IMR-90 (cell line): ENCODE measurements around the gene CSNK2A3. TPM values are rescaled to one million over a fixed set of nuclear protein-coding genes. Genes with fewer than 3 reads are reported as not detected.

Experiments
- ATAC-seq: fragments of 200-7000 bp; cut with Tn5 transposase; 2 replicates; pipeline ENCODE4 v1.9.1; 2020; ENCODE audit warnings: low read depth, mild to moderate bottlenecking, moderate library complexity
- BruUV-seq: library from RNA; stranded (reverse); fragments of 400-500 nt; replicated peaks from 2 replicates; lab custom pipeline; 2021; lab: Mats Ljungman, UMichigan
- CTCF ChIA-PET: fragments of 300-600 bp; formaldehyde crosslinking; extraction: SDS; loops from one replicate; lab custom pipeline; 2021; ENCODE audit warnings: antibody characterized with exemption; lab: Yijun Ruan, JAX
- POLR2A ChIA-PET: fragments of 300-600 bp; sonication (Branson Sonifier 250); formaldehyde crosslinking; loops from one replicate; lab custom pipeline; 2022; ENCODE audit warnings: antibody characterized with exemption; ENCODE audit not compliant: unreplicated experiment; lab: Charles Lee
- DNase-seq: peaks from one replicate; pipeline ENCODE4 v3.0.0; 2013
- H2AFZ ChIP-seq: replicated peaks from 2 replicates; pipeline ENCODE3; 2013; ENCODE audit warnings: low read length, mild to moderate bottlenecking; ENCODE audit not compliant: poor library complexity
- H2AK5ac ChIP-seq: 2 replicates; pipeline ENCODE4 v1.6.1; 2013; ENCODE audit warnings: low read depth, low read length, inconsistent platforms
- H2AK9ac ChIP-seq: replicated peaks from 2 replicates; pipeline ENCODE3; 2013; ENCODE audit warnings: mild to moderate bottlenecking, low read depth, low read length, moderate library complexity; ENCODE audit not compliant: poor library complexity
- H2BK120ac ChIP-seq: 2 replicates; pipeline ENCODE4 v1.6.1; 2013; ENCODE audit warnings: low read depth, low read length, inconsistent platforms
- H2BK15ac ChIP-seq: 3 replicates; pipeline ENCODE4 v1.6.1; 2013; ENCODE audit warnings: low read depth, low read length, inconsistent platforms
- H2BK20ac ChIP-seq: 2 replicates; pipeline ENCODE4 v1.6.1; 2013; ENCODE audit warnings: low read depth, mild to moderate bottlenecking, inconsistent platforms, low read length, moderate library complexity
- H2BK5ac ChIP-seq: 2 replicates; pipeline ENCODE4 v1.6.1; 2013; ENCODE audit warnings: mild to moderate bottlenecking, low read depth, low read length, inconsistent platforms; ENCODE audit not compliant: poor library complexity, severe bottlenecking
- H3K14ac ChIP-seq: replicated peaks from 2 replicates; pipeline ENCODE4 v1.6.1; 2013; ENCODE audit warnings: low read depth, low read length, inconsistent platforms
- H3K18ac ChIP-seq: 2 replicates; pipeline ENCODE4 v1.6.1; 2013; ENCODE audit warnings: low read depth, low read length, control low read depth
- H3K23ac ChIP-seq: 2 replicates; pipeline ENCODE4 v1.6.1; 2013; ENCODE audit warnings: low read depth, low read length, inconsistent platforms
- H3K27ac ChIP-seq: 2 replicates; pipeline ENCODE4 v1.5.1; 2013; ENCODE audit warnings: mild to moderate bottlenecking, control low read depth, low read length; ENCODE audit not compliant: insufficient read depth
- H3K27me3 ChIP-seq: 2 replicates; pipeline ENCODE4 v1.6.1; 2013; ENCODE audit warnings: low read length; ENCODE audit not compliant: control insufficient read depth, insufficient read depth
- H3K36me3 ChIP-seq: 2 replicates; pipeline ENCODE4 v1.6.1; 2013; ENCODE audit warnings: low read length, mixed read lengths; ENCODE audit not compliant: control insufficient read depth, insufficient read depth
- H3K4ac ChIP-seq: 2 replicates; pipeline ENCODE4 v1.6.1; 2013; ENCODE audit warnings: low read depth, low read length, inconsistent platforms
- H3K4me1 ChIP-seq: 2 replicates; pipeline ENCODE4 v1.6.1; 2013; ENCODE audit warnings: low read length, mixed read lengths; ENCODE audit not compliant: control insufficient read depth, insufficient read depth
- H3K4me2 ChIP-seq: 2 replicates; pipeline ENCODE4 v1.6.1; 2013; ENCODE audit warnings: low read depth, mild to moderate bottlenecking, control low read depth, low read length, moderate library complexity
- H3K4me3 ChIP-seq: 2 replicates; pipeline ENCODE4 v1.5.1; 2013; ENCODE audit warnings: low read depth, mild to moderate bottlenecking, control low read depth, low read length, moderate library complexity; ENCODE audit not compliant: insufficient read depth
- H3K56ac ChIP-seq: 2 replicates; pipeline ENCODE4 v1.6.1; 2013; ENCODE audit warnings: low read length, inconsistent platforms; ENCODE audit not compliant: insufficient read depth; ENCODE audit errors: extremely low read depth
- H3K79me1 ChIP-seq, 2 experiments: 2 replicates each; pipeline ENCODE4 v1.6.1; 2013; ENCODE audit warnings: low read length in 2 of 2, inconsistent platforms in 1 of 2, low read depth in 1 of 2
- H3K9ac ChIP-seq: 2 replicates; pipeline ENCODE4 v1.6.1; 2013; ENCODE audit warnings: low read depth, low read length, control low read depth
- H3K9me1 ChIP-seq: 2 replicates; pipeline ENCODE4 v1.6.1; 2013; ENCODE audit warnings: low read length, inconsistent platforms; ENCODE audit not compliant: insufficient read depth
- H3K9me3 ChIP-seq: 2 replicates; pipeline ENCODE4 v1.6.1; 2013; ENCODE audit warnings: low read length; ENCODE audit not compliant: control insufficient read depth, insufficient read depth
- H4K20me1 ChIP-seq: 2 replicates; pipeline ENCODE4 v1.6.1; 2013; ENCODE audit warnings: low read length, inconsistent platforms; ENCODE audit not compliant: insufficient read depth
- H4K5ac ChIP-seq: 2 replicates; pipeline ENCODE4 v1.6.1; 2013; ENCODE audit warnings: mild to moderate bottlenecking, low read depth, low read length, control low read depth
- H4K8ac ChIP-seq, 2 experiments: 2 replicates each; pipeline ENCODE4 v1.6.1; 2013; ENCODE audit warnings: low read depth in 2 of 2, low read length in 2 of 2, control low read depth in 1 of 2, inconsistent platforms in 1 of 2
- H4K91ac ChIP-seq: 2 replicates; pipeline ENCODE4 v1.6.1; 2013; ENCODE audit warnings: low read depth, low read length, inconsistent platforms; ENCODE audit not compliant: insufficient read depth
- CTCF ChIP-seq: conservative IDR thresholded peaks from 2 replicates; pipeline ENCODE4 v1.5.1; 2012; ENCODE audit warnings: mild to moderate bottlenecking, low read depth, low read length, improper control_type of control experiment
- FOS ChIP-seq: fragments of 150-350 bp; IDR thresholded peaks from 2 replicates; pipeline ENCODE4 v1.6.1; 2016; ENCODE audit warnings: low read depth, low read length
- RAD21 ChIP-seq: IDR thresholded peaks from 2 replicates; pipeline ENCODE4 v1.6.1; 2012; ENCODE audit warnings: low read length, improper control_type of control experiment
- RCOR1 ChIP-seq: IDR thresholded peaks from 2 replicates; pipeline ENCODE4 v1.6.1; 2012; ENCODE audit warnings: mild to moderate bottlenecking, low read length, improper control_type of control experiment; ENCODE audit not compliant: insufficient replicate concordance
- SMC3 ChIP-seq: fragments of 150-350 bp; IDR thresholded peaks from 2 replicates; pipeline ENCODE4 v1.6.1; 2016; ENCODE audit warnings: low read depth, mild to moderate bottlenecking, antibody characterized with exemption, low read length, moderate library complexity
- WGBS, 2 experiments: methylation state at CpG; one replicate each; pipeline versions ENCODE4 v1.1.5 to v1.1.7; 2013; ENCODE audit warnings: missing lambda C conversion rate in 2 of 2; ENCODE audit not compliant: insufficient read length in 1 of 2; ENCODE audit errors: extremely low coverage in 2 of 2; 5-methylcytosine and 5-hydroxymethylcytosine counted together
- dilution Hi-C: fragments of 300-500 bp; cut with HindIII; formaldehyde crosslinking; loops from one replicate; pipeline ENCODE4 v1.14.3; 2018; ENCODE audit warnings: low sequenced_read_pairs; ENCODE audit not compliant: unreplicated experiment
- in situ Hi-C: fragments of 300-500 bp; cut with MboI; formaldehyde crosslinking; loops from 3 replicates; pipeline ENCODE4 v1.14.3; 2019; ENCODE audit warnings: low sequenced_read_pairs, inconsistent platforms, mixed read lengths
- intact Hi-C: fragments of 100-400 bp; cut with micrococcal nuclease; formaldehyde crosslinking; loops from 2 replicates; pipeline ENCODE4 v1.10.0; 2022
- polyA plus RNA-seq, 3 experiments: library from polyadenylated mRNA; depleted of rRNA; stranded (reverse); fragments of >200 nt; gene quantifications; 2 replicates each; pipeline ENCODE4 v1.2.3, GENCODE V29; 2012; ENCODE audit warnings: low replicate concordance in 1 of 3
- total RNA-seq: library from RNA; depleted of rRNA; stranded (reverse); fragments of >200 nt; gene quantifications from 2 replicates; pipeline ENCODE4 v1.2.3, GENCODE V29; 2012

CSNK2A3 gene
- total and polyA plus RNA-seq, 2 of the 4 experiments (the other 2 are of a cell fraction) = 1.2 to 3.2 TPM

DNA sequence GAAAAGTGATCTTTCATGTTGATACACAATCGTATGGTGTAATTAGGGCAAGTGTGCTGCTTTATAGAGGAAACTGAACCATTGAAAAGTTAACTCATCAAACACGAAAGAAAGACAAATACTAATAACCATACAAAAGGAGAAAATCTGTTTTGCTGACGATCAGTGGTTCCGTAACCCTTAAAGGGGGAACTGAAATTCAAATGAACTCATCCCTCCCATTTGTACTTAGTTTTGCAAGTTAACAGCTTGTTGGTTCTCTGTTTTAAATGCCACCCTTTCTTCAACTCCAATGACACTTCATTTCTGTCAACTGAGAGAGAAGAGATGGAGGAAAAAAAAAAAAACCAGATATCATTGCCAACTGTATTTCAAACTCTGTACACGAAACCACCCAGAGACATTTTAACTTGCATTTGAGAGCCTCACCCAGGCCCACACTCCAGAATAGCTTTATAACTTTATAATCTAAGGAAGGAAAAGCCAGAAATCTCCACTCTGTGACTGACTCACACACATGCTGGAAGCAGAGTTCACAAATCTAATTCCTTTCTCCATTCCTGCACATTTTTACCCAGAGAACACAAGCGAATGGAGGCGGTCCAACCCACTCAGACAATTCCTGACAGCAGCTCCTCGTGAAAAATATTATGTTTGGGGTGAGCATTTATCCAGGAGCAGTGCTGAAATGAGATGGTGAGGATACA is 17.4 kb upstream of the CSNK2A3 start:
- no peak overlapping the region for H2BK5ac ChIP-seq
- no peak overlapping the region for H3K23ac ChIP-seq
- H3K18ac ChIP-seq = no peak overlapping the region
- H3K9ac ChIP-seq = no peak overlapping the region
- no peaks in the 10 kb centered on the region for H3K79me1 ChIP-seq
- no peak overlapping the region for H4K91ac ChIP-seq
- ATAC-seq = no peak
- 73% methylated on average over 2 of the region's 8 CpGs; no CpG with 5 or more reads in 1 of the 2 experiments for WGBS, 2 experiments
- H3K27ac ChIP-seq = no peak overlapping the region
- ChIA-PET POLR2A (no interaction called here), CTCF (no interaction called here)
- H3K4me1 ChIP-seq = no peaks in the 10 kb centered on the region
- no peaks in the 10 kb centered on the region for H3K9me1 ChIP-seq
- dilution Hi-C loops = no loop called here
- no peak overlapping the region for H4K5ac ChIP-seq
- intact Hi-C loops = no loop called here
- no peaks in the 10 kb centered on the region for H3K9me3 ChIP-seq
- no peak overlapping the region for H2AK9ac ChIP-seq
- H3K4me3 ChIP-seq = no peak overlapping the region
- no peak overlapping the region for H2BK20ac ChIP-seq
- peaks cover 3% of the 10 kb centered on the region; the same call in 1 of the 2 replicates for H3K27me3 ChIP-seq
- no peak overlapping the region for H2BK120ac ChIP-seq
- no peak overlapping the region for H2BK15ac ChIP-seq
- no peak overlapping the region for H4K8ac ChIP-seq
- no peak for DNase-seq
- H3K4ac ChIP-seq = no peak overlapping the region
- no peaks in the 10 kb centered on the region for H3K36me3 ChIP-seq
- no TSS peak for BruUV-seq
- in situ Hi-C loops = no loop called here
- TF ChIP-seq FOS (no peak), SMC3 (no peak), RAD21 (no peak), CTCF (no peak), RCOR1 (no peak)
- no peaks in the 10 kb centered on the region for H4K20me1 ChIP-seq
- H3K14ac ChIP-seq = no peak overlapping the region
- H2AFZ ChIP-seq = no peak overlapping the region
- no peak overlapping the region for H3K56ac ChIP-seq
- H3K4me2 ChIP-seq = no peak overlapping the region
- no peak overlapping the region for H2AK5ac ChIP-seq
